Mucosa of stomach (tissue), 1 donor: Measurements from ENCODE around the gene IFITM1.
"Not testable (repeated sequence)": the region's sequence is repeated elsewhere in the genome, so short reads cannot be mapped to it uniquely, and the experiment has no call there.

Source experiments
- H3K27me3 ChIP-seq: one replicate; pipeline ENCODE4 v1.7.0; 2013; ENCODE audit warnings: mild to moderate bottlenecking, low read length; ENCODE audit not compliant: control insufficient read depth, insufficient read depth
- H3K36me3 ChIP-seq: one replicate; pipeline ENCODE4 v1.7.0; 2013; ENCODE audit warnings: low read length; ENCODE audit not compliant: control insufficient read depth, insufficient read depth
- H3K4me1 ChIP-seq: one replicate; pipeline ENCODE4 v1.7.0; 2013; ENCODE audit warnings: mild to moderate bottlenecking, low read length; ENCODE audit not compliant: control insufficient read depth, insufficient read depth
- H3K4me3 ChIP-seq: one replicate; pipeline ENCODE4 v1.7.0; 2013; ENCODE audit warnings: low read length
- H3K9ac ChIP-seq: one replicate; pipeline ENCODE4 v1.7.0; 2013; ENCODE audit warnings: mild to moderate bottlenecking, low read length, moderate library complexity
- H3K9me3 ChIP-seq: one replicate; pipeline ENCODE4 v1.7.0; 2013; ENCODE audit warnings: mild to moderate bottlenecking, low read length, moderate library complexity; ENCODE audit not compliant: control insufficient read depth
- donor health status: Pancreatic carcinoma.

Gene IFITM1

GRCh38 chr11:299081-299891 is 14.6 kb upstream of the IFITM1 start, which contains the start of gene IFITM5:
IFITM5 (minus strand) TSS chr11:299526; CDS start chr11:299490, 36 bp downstream.
- Histone ChIP-seq H3K9ac (no peak within 1 kb of the TSS), H3K4me3 (no peak within 1 kb of the TSS), H3K9me3 (no peaks in the 10 kb centered on the region), H3K36me3 (no peaks in the 10 kb centered on the region), H3K27me3 (peaks cover 37% of the 10 kb centered on the region), H3K4me1 (peaks cover 8% of the 10 kb centered on the region)

- no peaks in the 10 kb centered on the region for H3K9me3 ChIP-seq
- no peak overlapping the region for H3K4me3 ChIP-seq
- no peak overlapping the region for H3K9ac ChIP-seq
- no peaks in the 10 kb centered on the region for H3K36me3 ChIP-seq
- peaks cover 37% of the 10 kb centered on the region for H3K27me3 ChIP-seq
- peaks cover 8% of the 10 kb centered on the region for H3K4me1 ChIP-seq
These were observed 13.7 kb upstream of the IFITM1 start for GRCh38 chr11:299951-300735.

- Histone ChIP-seq H3K9ac (no peak overlapping the region), H3K4me1 (peaks cover 6% of the 10 kb centered on the region), H3K9me3 (no peaks in the 10 kb centered on the region)
These were observed 10.5 kb upstream of the IFITM1 start for GRCh38 chr11:303363-303762.

GRCh38 chr11:304061-304506 is 9.8 kb upstream of the IFITM1 start:
- peaks cover 11% of the 10 kb centered on the region for H3K27me3 ChIP-seq
- no peaks in the 10 kb centered on the region for H3K36me3 ChIP-seq

More at GRCh38 chr11:303363-303762, 10.5 kb upstream of the IFITM1 start:
- Histone ChIP-seq H3K36me3 (no peaks in the 10 kb centered on the region), H3K27me3 (peaks cover 17% of the 10 kb centered on the region), H3K4me3 (no peak overlapping the region)

GRCh38 chr11:304915-305843 is 8.7 kb upstream of the IFITM1 start:
- peaks cover 11% of the 10 kb centered on the region for H3K27me3 ChIP-seq

More at GRCh38 chr11:304061-304506, 9.8 kb upstream of the IFITM1 start:
- Histone ChIP-seq H3K4me3 (no peak overlapping the region), H3K9ac (no peak overlapping the region), H3K9me3 (no peaks in the 10 kb centered on the region), H3K4me1 (peaks cover 7% of the 10 kb centered on the region)

GRCh38 chr11:305844-306211 is 8.0 kb upstream of the IFITM1 start:
- Histone ChIP-seq H3K27me3 (peaks cover 6% of the 10 kb centered on the region), H3K9ac (no peak overlapping the region), H3K36me3 (no peaks in the 10 kb centered on the region), H3K9me3 (no peaks in the 10 kb centered on the region), H3K4me3 (no peak overlapping the region), H3K4me1 (peaks cover 9% of the 10 kb centered on the region)

More at GRCh38 chr11:304915-305843, 8.7 kb upstream of the IFITM1 start:
- H3K4me1 ChIP-seq: peaks cover 9% of the 10 kb centered on the region
- H3K36me3 ChIP-seq: no peaks in the 10 kb centered on the region
- H3K9me3 ChIP-seq: no peaks in the 10 kb centered on the region
- no peak overlapping the region for H3K9ac ChIP-seq
- H3K4me3 ChIP-seq: no peak overlapping the region

- no peak overlapping the region for H3K4me3 ChIP-seq
- peaks cover 9% of the 10 kb centered on the region for H3K4me1 ChIP-seq
- H3K9me3 ChIP-seq: no peaks in the 10 kb centered on the region
- no peaks in the 10 kb centered on the region for H3K36me3 ChIP-seq
- peaks cover 8% of the 10 kb centered on the region for H3K27me3 ChIP-seq
- H3K9ac ChIP-seq: no peak overlapping the region
These were observed 7.0 kb upstream of the IFITM1 start for GRCh38 chr11:306645-307371.

- H3K4me1 ChIP-seq: peaks cover 13% of the 10 kb centered on the region
- H3K27me3 ChIP-seq: peaks cover 14% of the 10 kb centered on the region
- H3K4me3 ChIP-seq, H3K36me3 ChIP-seq, H3K9me3 ChIP-seq: not testable (repeated sequence)
- peak within 1 kb of the TSS; percentile 59 for H3K9ac ChIP-seq
These were observed 5.8 kb upstream of the IFITM1 start, which contains the start of gene IFITM2 for GRCh38 chr11:307766-308708. IFITM2 (plus strand) TSS chr11:307816; CDS start chr11:308193, 377 bp downstream.

- not testable (repeated sequence) for H3K4me3 ChIP-seq, H3K36me3 ChIP-seq, H3K9me3 ChIP-seq
- peaks cover 13% of the 10 kb centered on the region for H3K4me1 ChIP-seq
- H3K9ac ChIP-seq: peak overlapping the region; percentile 28
- H3K27me3 ChIP-seq: peaks cover 17% of the 10 kb centered on the region
These were observed 4.8 kb upstream of the IFITM1 start for GRCh38 chr11:308740-309665.
